CD4-positive, alpha-beta memory T cell (primary cell): ENCODE data around the gene ZNF646. TPM values are rescaled to one million over a fixed set of nuclear protein-coding genes. Genes with fewer than 3 reads are reported as not detected.

ENCODE experiments used
- CTCF ChIA-PET: fragments of 350-600 bp; sonication (Branson Sonifier 250); formaldehyde crosslinking; loops from one replicate; lab custom pipeline; 2021; ENCODE audit warnings: inconsistent platforms; ENCODE audit not compliant: partially characterized antibody; lab: Charles Lee
- POLR2A ChIA-PET: fragments of 350-600 bp; sonication (Branson Sonifier 250); formaldehyde crosslinking; loops from one replicate; lab custom pipeline; 2021; ENCODE audit not compliant: partially characterized antibody; lab: Charles Lee
- DNase-seq, 5 donors: peaks; one replicate each; pipeline versions ENCODE4 v3.0.0 to v3.0.0-alpha.2; 2020 to 2022; ENCODE audit warnings: mixed read lengths in 1 of 5
- H3K27ac ChIP-seq: one replicate; pipeline ENCODE4 v1.7.0; 2013; ENCODE audit warnings: low read depth, low read length
- H3K27me3 ChIP-seq: 2 replicates; pipeline ENCODE4 v1.7.0; 2013; ENCODE audit warnings: mild to moderate bottlenecking, low read length, moderate library complexity; ENCODE audit not compliant: insufficient read depth
- H3K36me3 ChIP-seq: 2 replicates; pipeline ENCODE4 v1.7.0; 2013; ENCODE audit warnings: mild to moderate bottlenecking, low read length, moderate library complexity; ENCODE audit not compliant: insufficient read depth
- H3K4me1 ChIP-seq: 2 replicates; pipeline ENCODE4 v1.7.0; 2013; ENCODE audit warnings: mild to moderate bottlenecking, low read length, moderate library complexity; ENCODE audit not compliant: insufficient read depth
- H3K4me3 ChIP-seq, 2 donors: one replicate each; pipeline ENCODE4 v1.7.0; 2013; ENCODE audit warnings: low read length in 2 of 2, mild to moderate bottlenecking in 1 of 2
- H3K9me3 ChIP-seq, 2 donors: one replicate each; pipeline ENCODE4 v1.7.0; 2013; ENCODE audit warnings: low read length in 2 of 2, control low read depth in 1 of 2; ENCODE audit not compliant: control insufficient read depth in 1 of 2
- H3K27ac Mint-ChIP-seq, 7 donors: one replicate each; pipeline ENCODE4 v1.8.0; 2020 to 2021; ENCODE audit warnings: mixed read lengths in 7 of 7, mild to moderate bottlenecking in 6 of 7, inconsistent platforms in 3 of 7, moderate library complexity in 3 of 7
- H3K27me3 Mint-ChIP-seq, 2 donors: one replicate each; pipeline ENCODE4 v1.8.0; 2020 to 2021; ENCODE audit warnings: mixed read lengths in 2 of 2
- H3K36me3 Mint-ChIP-seq, 2 donors: one replicate each; pipeline ENCODE4 v1.8.0; 2020 to 2021; ENCODE audit warnings: mixed read lengths in 2 of 2, inconsistent platforms in 1 of 2, mild to moderate bottlenecking in 1 of 2
- H3K4me1 Mint-ChIP-seq, 4 donors: one replicate each; pipeline ENCODE4 v1.8.0; 2020 to 2021; ENCODE audit warnings: mixed read lengths in 4 of 4, mild to moderate bottlenecking in 1 of 4
- H3K4me3 Mint-ChIP-seq, 8 donors: one replicate each; pipeline ENCODE4 v1.8.0; 2020 to 2021; ENCODE audit warnings: mixed read lengths in 8 of 8, mild to moderate bottlenecking in 7 of 8, moderate library complexity in 6 of 8, inconsistent platforms in 3 of 8
- H3K9me3 Mint-ChIP-seq, 8 donors: one replicate each; pipeline ENCODE4 v1.8.0; 2020 to 2021; ENCODE audit warnings: mixed read lengths in 8 of 8, mild to moderate bottlenecking in 5 of 8, inconsistent platforms in 3 of 8, moderate library complexity in 1 of 8
- intact Hi-C: fragments of 100-400 bp; cut with micrococcal nuclease; formaldehyde crosslinking; loops from one replicate; pipeline ENCODE4 v1.15.1; 2023
- polyA plus RNA-seq, 2 donors: library from polyadenylated mRNA; unstranded; fragments of 300-500 nt; fragmentation: Illumina TruSeq; gene quantifications; one replicate each; pipeline ENCODE4 v1.2.3, GENCODE V29; 2021
- total RNA-seq, 2 experiments: library from RNA; stranded (reverse); gene quantifications; one replicate each; pipeline ENCODE4 v1.2.3, GENCODE V29; 2021

Gene ZNF646
- total and polyA plus RNA-seq, 4 experiments from 2014 or later: 0.77 to 47.0 (median 27.9) TPM

- Histone ChIP-seq H3K4me1 (peaks cover 11% of the 10 kb centered on the region), H3K27ac (peak within 1 kb of the TSS; percentile 89), H3K36me3 (peaks cover 35% of the 10 kb centered on the region), H3K9me3 (no peaks in the 10 kb centered on the region), H3K4me3 (peak within 1 kb of the TSS; percentile 63 to 76), H3K27me3 (no peaks in the 10 kb centered on the region)
- peak; percentile 98 to 99 (median 98) for DNase-seq
- Mint-ChIP-seq H3K36me3 (peaks cover 17 to 38% of the 10 kb centered on the region in 2 donors), H3K27ac (peak within 1 kb of the TSS; percentile 80 to 98 (median 95)), H3K27me3 (no peaks in the 10 kb centered on the region), H3K9me3 (peaks cover 0 to 2% (median 0%) of the 10 kb centered on the region in 8 donors), H3K4me3 (peak within 1 kb of the TSS; percentile 83 to 93 (median 89)), H3K4me1 (peaks cover 9 to 19% (median 13%) of the 10 kb centered on the region in 4 donors)
- POLR2A ChIA-PET: interaction anchor here (1.0 to 7.9 kb wide), 28 partner anchors 9 to 760 kb away, joined by 3 to 121 read pairs (median 6); partner anchors contain the start of genes ARMC5, BCKDK, FBXL19 and FUS
- intact Hi-C loops: loop anchor here (1.0 kb wide), 8 partner anchors 23 to 342 kb away; partner anchors contain the start of genes ARMC5, VKORC1, ZNF646 and ZNF668
- CTCF ChIA-PET: interaction anchor here (1.0 to 8.2 kb wide), 6 partner anchors 22 to 133 kb away, joined by 3 to 56 read pairs (median 5); partner anchors contain the start of genes HSD3B7, PYCARD, ZNF646 and ZNF668
Measured at GRCh38 chr16:31117384-31118222, 43.4 kb downstream of the ZNF646 start, which contains the start of gene KAT8. KAT8 (plus strand) TSS chr16:31117664; CDS start chr16:31117682, 18 bp downstream.

GRCh38 chr16:31118223-31119155 is 44.3 kb downstream of the ZNF646 start:
- peaks cover 11% of the 10 kb centered on the region for H3K4me1 ChIP-seq
- no peaks in the 10 kb centered on the region for H3K27me3 ChIP-seq
- Mint-ChIP-seq H3K36me3 (peaks cover 17 to 36% of the 10 kb centered on the region in 2 donors), H3K4me1 (peaks cover 9 to 19% (median 13%) of the 10 kb centered on the region in 4 donors), H3K9me3 (peaks cover 0 to 2% (median 0%) of the 10 kb centered on the region in 8 donors), H3K4me3 (peak overlapping the region; percentile 83 to 93 (median 89)), H3K27me3 (no peaks in the 10 kb centered on the region), H3K27ac (peak overlapping the region; percentile 80 to 98 (median 95))
- intact Hi-C loops: no loop called here
- POLR2A ChIA-PET: interaction anchor here (0.9 to 7.9 kb wide), 28 partner anchors 10 to 755 kb away, joined by 3 to 121 read pairs (median 6); partner anchors contain the start of genes ARMC5, BCKDK, FBXL19 and FUS
- H3K27ac ChIP-seq: peak overlapping the region; percentile 89
- H3K36me3 ChIP-seq: peaks cover 35% of the 10 kb centered on the region
- CTCF ChIA-PET: interaction anchor here (0.6 to 8.2 kb wide), 4 partner anchors 21 to 45 kb away, joined by 3 to 56 read pairs (median 5); partner anchors contain the start of genes ZNF646 and ZNF668
- H3K4me3 ChIP-seq: peak overlapping the region; percentile 63 to 76
- no peak for DNase-seq
- H3K9me3 ChIP-seq: no peaks in the 10 kb centered on the region

GRCh38 chr16:31120129-31120528 is 45.9 kb downstream of the ZNF646 start:
- DNase-seq: no peak
- Histone ChIP-seq H3K36me3 (peaks cover 35% of the 10 kb centered on the region), H3K4me3 (no peak overlapping the region), H3K27ac (no peak overlapping the region), H3K9me3 (no peaks in the 10 kb centered on the region), H3K4me1 (peaks cover 11% of the 10 kb centered on the region), H3K27me3 (no peaks in the 10 kb centered on the region)
- ChIA-PET POLR2A (interaction anchor here (0.7 to 7.9 kb wide), 3 partner anchors 21 to 60 kb away, joined by 3 to 121 read pairs (median 9); partner anchors contain the start of genes FUS, ZNF646 and ZNF668), CTCF (interaction anchor here (0.9 to 8.2 kb wide), 3 partner anchors 23 to 136 kb away, joined by 3 to 56 read pairs (median 4); partner anchors contain the start of gene HSD3B7)
- Mint-ChIP-seq H3K4me3 (no peak overlapping the region), H3K27me3 (no peaks in the 10 kb centered on the region), H3K4me1 (peaks cover 9 to 19% (median 13%) of the 10 kb centered on the region in 4 donors), H3K27ac (peak overlapping the region in 3 of 7 donors; percentile 17 to 88 (median 30)), H3K36me3 (peaks cover 20 to 39% of the 10 kb centered on the region in 2 donors), H3K9me3 (no peaks in the 10 kb centered on the region)
- intact Hi-C loops: no loop called here

GRCh38 chr16:31125844-31126243 is 51.6 kb downstream of the ZNF646 start:
- ChIA-PET CTCF (interaction anchor here (1.8 kb wide), 1 partner anchor 16 kb away, joined by 4 read pairs; no protein-coding TSS in a partner anchor), POLR2A (interaction anchor here (1.3 to 2.4 kb wide), 2 partner anchors 9 to 16 kb away, joined by 3 to 11 read pairs; partner anchors contain the start of gene KAT8)
- intact Hi-C loops: no loop called here
- H3K36me3 Mint-ChIP-seq: peaks cover 36 to 48% of the 10 kb centered on the region in 2 donors
- Histone ChIP-seq H3K4me3 (no peak overlapping the region), H3K9me3 (no peaks in the 10 kb centered on the region), H3K27ac (no peak overlapping the region), H3K4me1 (no peaks in the 10 kb centered on the region), H3K27me3 (no peaks in the 10 kb centered on the region), H3K36me3 (peaks cover 41% of the 10 kb centered on the region)
- no peaks in the 10 kb centered on the region for H3K9me3 Mint-ChIP-seq
- peaks cover 0 to 5% (median 0%) of the 10 kb centered on the region in 4 donors for H3K4me1 Mint-ChIP-seq
- H3K27ac Mint-ChIP-seq: peak overlapping the region in 2 of 7 donors; percentile 48 to 75
- no peaks in the 10 kb centered on the region for H3K27me3 Mint-ChIP-seq
- no peak overlapping the region for H3K4me3 Mint-ChIP-seq
- DNase-seq: no peak

GRCh38 chr16:31127182-31127581 is 53.0 kb downstream of the ZNF646 start:
- Mint-ChIP-seq H3K9me3 (no peaks in the 10 kb centered on the region), H3K4me1 (peaks cover 0 to 5% (median 0%) of the 10 kb centered on the region in 4 donors), H3K27me3 (no peaks in the 10 kb centered on the region), H3K27ac (no peak overlapping the region), H3K4me3 (no peak overlapping the region), H3K36me3 (peaks cover 27 to 44% of the 10 kb centered on the region in 2 donors)
- ChIA-PET CTCF (interaction anchor here (0.5 to 1.8 kb wide), 2 partner anchors 15 to 292 kb away, joined by 3 to 4 read pairs; no protein-coding TSS in a partner anchor), POLR2A (interaction anchor here (0.8 to 1.3 kb wide), 2 partner anchors 10 to 41 kb away, joined by 3 read pairs; partner anchors contain the start of gene KAT8)
- no peaks in the 10 kb centered on the region for H3K4me1 ChIP-seq
- H3K4me3 ChIP-seq: no peak overlapping the region
- H3K27me3 ChIP-seq: no peaks in the 10 kb centered on the region
- no peak for DNase-seq
- no peak overlapping the region for H3K27ac ChIP-seq
- intact Hi-C loops: no loop called here
- H3K9me3 ChIP-seq: no peaks in the 10 kb centered on the region
- H3K36me3 ChIP-seq: peaks cover 32% of the 10 kb centered on the region
